ENCODE data around the gene MRPS12.
A peak's percentile ranks its signal among the peaks of the same experiment; 100 is the strongest.
"Not testable (repeated sequence)": the region's sequence is repeated elsewhere in the genome, so short reads cannot be mapped to it uniquely, and the experiment has no call there.

MRPS12 gene

DNA sequence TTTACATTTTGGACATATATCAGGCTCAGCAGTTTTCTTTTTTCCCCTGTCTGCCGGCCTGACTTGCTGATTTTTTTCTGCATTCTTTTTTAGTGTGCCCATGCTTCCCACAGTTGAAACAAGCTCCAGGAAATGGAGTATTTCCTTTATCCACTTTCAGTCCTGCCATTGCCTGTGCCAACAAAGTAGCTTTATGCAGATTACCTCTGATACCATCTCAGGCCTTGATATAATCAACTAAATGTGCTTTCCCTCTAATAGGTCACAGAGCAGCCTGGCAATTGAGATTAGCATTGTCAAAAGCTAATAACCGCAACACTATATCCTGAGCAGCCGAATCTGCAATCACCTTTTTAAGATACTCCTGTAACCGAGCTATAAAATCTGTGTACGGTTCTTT, 9.2 kb downstream of the MRPS12 start:
- no peak for DNase-seq (ENCODE audit: low read depth in 2 of 2)

DNA sequence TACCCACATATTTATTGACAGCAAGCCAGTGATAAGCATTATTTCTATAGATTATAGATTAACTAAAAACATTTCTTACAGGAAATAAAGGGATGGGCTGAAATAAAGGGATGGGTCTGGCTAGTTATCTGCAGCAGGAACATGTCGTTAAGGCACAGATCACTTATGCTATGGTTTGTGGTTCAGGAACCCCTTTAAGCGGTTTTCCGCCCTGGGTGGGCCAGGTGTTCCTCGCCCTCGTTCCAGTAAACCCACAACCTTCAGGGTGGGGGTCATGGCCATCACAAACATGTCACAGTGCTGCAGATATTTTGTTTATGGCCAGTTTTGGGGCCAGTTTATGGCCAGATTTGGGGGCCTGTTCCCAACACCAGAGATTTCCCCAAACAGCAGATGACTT, 10.7 kb downstream of the MRPS12 start:
- DNase-seq (ENCODE audit: low read depth in 2 of 2) = not testable (repeated sequence)

DNA sequence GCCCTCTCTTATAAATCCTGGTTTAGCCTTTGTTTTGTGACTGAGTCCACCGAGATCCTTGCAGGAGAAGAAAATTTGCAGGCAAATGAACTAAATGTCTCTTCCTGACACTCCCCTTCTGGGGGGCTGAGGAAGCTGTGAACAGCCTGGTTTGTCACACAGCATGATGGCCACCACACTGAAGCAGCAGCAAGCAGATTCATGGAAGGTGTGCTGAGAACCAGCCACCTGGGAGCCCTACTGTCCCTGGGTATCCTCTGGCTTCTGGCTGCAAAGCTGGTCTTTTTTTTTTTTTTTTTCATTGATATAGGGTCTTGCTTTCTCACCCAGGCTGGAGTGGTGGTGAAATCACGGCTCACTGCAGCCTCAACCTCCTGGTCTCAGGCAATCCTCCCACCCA, 11.2 kb downstream of the MRPS12 start:
- DNase-seq (ENCODE audit: low read depth in 2 of 2) = no peak

DNA sequence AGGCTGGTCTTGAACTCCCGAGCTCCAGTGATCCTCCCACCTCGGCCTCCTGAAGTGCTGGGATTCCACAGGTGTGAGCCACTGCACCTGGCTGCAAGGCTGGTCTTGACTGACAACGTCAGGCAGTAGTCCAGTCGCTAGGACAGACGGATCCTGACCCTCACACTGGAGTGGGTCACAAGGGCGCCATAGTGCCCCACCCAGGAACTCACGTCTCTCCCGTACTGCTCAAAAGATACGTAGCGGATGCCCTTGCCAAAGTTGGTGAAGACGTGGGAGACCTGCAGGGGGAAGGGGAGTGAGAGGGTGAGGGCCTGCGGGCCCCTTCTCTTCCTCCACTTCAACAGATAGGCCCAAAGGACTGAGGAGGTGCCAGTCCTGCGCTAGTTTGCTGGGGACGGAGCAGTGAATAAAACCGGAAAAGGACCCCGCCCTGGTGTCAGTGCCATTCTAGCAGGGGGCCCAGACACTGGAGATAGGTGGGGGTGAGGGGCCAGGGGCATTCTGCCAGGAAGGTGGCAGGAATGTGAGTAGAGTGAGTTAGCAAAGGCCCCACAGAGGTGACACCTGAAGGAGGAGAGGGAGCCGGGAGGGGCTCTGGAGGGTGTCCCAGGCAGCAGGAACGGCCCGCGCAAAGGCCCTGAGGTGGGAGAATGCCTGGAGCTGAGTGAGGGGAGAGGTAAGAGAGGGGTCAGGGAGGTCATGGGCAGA, 11.9 kb downstream of the MRPS12 start:
- no peak for DNase-seq (ENCODE audit: low read depth in 2 of 2)

DNA sequence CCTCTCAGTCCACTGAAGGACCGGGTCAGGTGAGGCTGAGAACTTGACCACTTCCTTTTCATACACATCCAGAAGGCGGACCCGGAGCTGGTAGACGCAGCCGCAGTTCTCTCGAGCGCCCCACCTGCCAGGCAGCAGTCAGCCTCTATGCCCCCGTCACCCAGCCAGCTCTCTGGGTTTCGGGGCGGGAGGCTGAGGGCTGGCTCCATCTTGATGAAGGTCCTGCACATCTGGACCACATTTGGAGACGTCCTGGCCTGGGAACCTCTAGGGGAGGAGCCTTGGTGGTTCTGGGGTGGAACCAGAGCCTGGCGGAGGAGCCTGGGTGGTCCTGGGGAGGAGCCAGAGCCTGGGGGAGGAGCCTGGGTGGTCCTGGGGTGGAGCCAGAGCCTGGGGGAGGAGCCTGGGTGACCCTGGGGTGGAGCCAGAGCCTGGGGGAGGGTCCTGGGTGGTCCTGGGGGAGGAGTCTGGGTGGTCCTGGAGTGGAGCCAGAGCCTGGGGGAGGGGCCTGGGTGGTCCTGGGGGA, 14.3 kb downstream of the MRPS12 start:
- DNase-seq (ENCODE audit: low read depth in 2 of 2) = no peak

DNA sequence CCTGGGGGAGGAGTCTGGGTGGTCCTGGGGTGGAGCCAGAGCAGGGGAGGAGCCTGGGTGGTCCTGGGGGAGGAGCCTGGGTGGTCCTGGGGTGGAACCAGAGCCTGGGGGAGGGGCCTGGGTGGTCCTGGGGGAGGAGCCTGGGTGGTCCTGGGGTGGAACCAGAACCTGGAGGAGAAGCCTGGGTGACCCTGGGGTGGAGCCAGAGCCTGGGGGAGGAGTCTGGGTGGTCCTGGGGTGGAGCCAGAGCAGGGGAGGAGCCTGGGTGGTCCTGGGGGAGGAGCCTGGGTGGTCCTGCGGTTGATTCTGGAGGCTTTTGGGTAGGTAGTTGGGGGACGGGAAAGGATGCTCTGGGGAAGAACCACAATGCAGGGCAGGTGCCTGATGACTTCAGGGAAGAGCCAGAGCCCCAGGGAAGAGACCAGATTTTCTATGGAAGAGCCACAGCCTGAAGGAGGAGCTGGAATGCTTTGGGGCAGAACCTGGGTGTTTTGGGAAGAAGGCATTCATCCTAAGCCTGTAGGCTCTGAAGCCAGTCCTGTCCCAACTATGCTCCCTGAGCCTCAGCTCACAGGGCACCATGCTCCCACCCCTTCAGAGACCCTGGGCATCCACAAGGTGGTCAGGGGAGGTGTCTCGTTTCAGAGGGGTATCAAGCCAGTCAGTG, 15.0 kb downstream of the MRPS12 start:
- DNase-seq (ENCODE audit: low read depth in 2 of 2) = no peak

DNA sequence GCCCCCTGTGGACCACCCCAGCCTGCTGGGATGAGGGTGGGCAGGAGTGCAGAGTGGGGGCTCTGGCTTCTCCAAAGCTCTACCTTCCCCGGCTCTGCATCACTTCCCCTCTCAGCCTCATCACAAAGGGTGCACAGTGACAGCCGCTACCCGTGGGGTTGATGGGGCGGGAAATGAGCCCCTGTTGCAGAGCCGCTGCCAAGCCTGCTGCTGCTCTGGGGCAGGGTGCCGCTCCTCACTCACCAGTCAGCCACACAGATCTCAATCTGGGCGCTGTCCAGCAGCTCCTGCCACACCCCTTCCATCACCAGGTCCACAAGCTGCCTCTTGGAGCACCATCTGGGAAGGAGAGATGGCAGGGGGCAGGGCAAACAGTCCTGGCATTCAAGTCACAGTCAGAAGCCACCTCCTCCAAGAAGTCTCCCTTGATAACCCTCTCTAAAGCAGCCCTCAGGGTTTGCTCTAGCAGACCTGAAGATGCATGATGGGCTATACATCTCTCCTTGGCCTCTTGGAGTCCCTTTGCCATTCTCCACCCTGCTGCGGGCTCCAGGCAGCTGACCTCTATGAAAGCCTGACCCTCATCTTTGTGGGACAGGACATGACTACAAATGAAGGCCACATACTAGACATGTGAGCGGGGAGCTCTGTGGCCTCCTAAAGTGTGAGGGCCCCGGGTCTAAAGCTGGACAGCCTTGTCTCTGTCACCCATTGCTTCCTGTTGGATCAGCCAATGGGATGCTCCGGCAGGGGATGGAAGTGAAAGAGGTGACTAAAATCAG, 15.7 kb downstream of the MRPS12 start:
- no peak for DNase-seq (ENCODE audit: low read depth in 2 of 2)

DNA sequence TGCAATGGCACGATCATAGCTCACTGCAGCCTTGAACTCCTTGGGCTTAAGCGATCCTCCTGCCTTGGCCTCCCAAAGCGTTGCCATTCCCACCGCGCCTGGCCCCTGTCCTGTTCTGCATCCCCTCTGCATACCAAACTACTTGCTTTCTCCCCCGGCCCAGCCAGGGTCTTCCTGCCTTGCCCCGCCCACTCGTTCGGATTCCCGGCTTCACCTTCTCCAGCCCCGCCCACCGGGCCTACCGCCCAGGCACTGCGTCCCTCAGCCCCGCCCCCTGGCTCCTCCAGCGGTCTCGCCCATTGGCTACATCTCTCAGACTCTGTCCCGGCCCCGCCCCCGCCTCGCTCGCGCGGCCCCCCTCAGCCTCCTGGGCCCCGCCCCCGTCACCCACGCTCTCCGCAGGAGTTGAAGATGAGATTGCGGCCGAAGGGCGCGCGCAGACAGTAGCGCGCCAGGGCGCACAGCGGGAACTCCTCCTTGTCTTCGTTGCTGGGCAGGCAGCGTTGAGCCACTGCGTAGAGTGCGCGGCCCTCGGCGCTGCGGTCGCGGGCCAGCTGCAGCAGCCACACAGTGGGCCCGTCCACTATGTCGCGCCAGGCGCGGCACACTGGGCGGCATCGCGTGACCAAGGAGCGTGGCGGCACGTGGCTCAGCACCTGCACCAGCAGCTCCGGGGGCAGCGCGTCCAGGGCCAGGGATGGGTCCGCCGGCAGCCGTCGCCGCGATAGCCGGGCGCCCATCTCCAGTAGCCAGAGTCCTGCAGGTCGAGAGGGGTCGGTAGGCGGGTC, 19.0 kb downstream of the MRPS12 start:
- DNase-seq (ENCODE audit: low read depth in 2 of 2) = peak; percentile 83 to 90

DNA sequence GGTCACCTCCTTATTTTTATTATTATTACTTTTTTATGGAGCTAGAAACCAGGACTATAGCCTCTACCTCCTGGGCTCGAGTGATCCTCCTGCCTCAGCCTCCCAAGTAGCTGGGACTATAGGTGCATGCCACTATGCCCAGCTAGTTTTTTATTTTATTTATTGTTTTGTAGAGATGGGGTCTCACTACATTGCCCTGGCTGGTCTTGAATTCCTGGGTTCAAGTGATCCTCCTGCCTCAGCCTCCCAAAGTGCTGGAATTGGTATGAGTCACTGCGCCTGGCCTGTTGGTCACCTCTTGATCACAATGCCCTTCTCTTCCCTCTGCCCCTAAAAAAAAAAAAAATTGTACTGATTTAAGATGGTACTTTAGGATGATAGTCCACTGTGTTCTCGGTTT, 20.4 kb downstream of the MRPS12 start:
- DNase-seq (ENCODE audit: low read depth in 2 of 2) = no peak

DNA sequence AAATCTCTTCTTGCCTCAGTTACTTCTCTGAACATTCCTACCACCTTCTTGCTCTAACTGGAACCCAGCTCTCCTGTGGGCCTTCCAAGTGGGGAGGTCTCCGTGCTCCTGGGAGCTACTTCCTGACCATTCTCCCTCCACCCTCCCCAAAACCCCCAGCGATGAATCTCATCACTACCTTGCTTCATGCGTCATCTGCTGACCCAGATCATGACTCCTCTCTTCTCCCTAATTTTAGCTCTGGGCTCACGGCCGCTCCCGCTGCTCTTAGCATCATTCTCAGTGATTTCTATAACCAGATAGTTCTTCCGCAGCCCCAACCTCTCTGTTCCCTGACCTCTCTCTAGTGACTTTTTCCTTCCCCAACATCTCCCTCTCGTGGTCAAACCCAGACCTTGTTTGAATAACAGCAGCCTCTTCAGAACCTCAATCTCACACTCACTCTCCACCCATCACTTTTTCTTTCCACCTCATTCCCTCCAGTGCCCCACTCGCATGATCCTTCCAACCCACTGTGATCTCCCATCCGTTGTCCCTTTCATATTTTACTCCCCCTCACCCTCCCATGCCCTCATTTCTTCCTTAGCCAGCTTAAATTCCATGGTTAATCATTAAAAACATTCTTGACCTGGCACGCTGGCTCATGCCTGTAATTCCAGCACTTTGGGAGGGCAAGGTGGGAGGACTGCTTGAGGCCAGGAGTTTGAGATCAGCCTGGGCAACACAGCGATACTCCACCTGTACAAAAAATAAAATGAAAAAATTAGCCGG, 21.8 kb downstream of the MRPS12 start:
- DNase-seq (ENCODE audit: low read depth in 2 of 2) = no peak

DNA sequence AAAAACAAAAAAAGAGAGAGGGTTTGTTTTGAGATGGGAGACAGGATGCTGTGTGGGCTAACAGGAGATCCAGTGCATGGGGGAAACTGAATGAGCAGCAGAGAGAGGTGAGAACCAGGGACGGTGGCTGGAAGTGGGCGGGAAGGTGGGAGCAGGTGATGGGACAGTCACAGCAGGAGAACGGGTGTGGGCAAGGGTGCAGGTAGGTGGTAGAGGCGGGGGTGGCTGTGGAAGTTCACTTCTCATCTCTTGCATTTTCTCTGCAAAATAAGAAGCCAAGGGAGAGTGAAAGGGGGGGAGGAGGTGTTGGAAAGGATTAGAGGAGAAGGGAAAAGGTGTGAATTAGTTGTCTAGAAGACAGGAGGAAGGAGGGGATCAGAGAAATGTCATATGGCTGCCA, 22.9 kb downstream of the MRPS12 start:
- no peak for DNase-seq (ENCODE audit: low read depth in 2 of 2)

DNA sequence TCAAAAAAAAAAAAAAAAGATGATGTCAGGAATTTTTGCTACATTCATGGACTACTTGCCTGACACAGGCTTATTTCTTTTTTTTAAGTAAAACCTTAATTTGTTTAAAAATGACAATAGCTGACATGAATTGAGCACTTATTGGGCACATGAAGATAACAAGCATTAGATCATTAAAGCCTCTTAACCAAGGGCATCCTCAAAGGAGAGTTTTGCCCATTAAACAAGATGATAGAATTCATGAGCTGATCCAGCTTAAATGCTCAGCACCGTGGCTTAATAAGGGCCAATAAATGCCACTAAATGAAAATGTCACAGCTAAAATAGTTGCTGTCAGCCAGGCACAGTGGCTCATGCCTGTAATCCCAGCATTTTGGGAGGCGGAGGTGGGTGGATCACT, 25.5 kb downstream of the MRPS12 start:
- no peak for DNase-seq (ENCODE audit: low read depth in 2 of 2)

DNA sequence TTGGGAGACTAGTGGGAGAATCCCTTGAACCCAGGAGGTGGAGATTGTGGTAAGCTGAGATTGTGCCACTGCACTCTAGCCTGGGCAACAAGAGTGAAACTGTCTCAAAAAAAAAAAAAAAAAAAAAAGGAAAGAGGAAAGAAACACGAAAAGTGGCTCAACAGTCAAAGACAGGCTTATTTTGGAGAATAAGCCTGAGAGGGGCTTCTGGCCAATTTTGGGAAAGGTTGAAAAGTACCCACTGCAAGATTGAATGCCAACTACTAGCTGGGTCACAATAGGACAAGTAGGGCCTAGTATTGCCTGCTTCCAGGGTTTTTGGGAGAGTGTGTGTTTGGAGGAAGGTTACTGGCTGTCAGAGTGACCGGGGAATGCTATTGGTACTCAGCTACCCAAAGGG, 27.6 kb downstream of the MRPS12 start:
- DNase-seq (ENCODE audit: low read depth in 2 of 2) = no peak

DNA sequence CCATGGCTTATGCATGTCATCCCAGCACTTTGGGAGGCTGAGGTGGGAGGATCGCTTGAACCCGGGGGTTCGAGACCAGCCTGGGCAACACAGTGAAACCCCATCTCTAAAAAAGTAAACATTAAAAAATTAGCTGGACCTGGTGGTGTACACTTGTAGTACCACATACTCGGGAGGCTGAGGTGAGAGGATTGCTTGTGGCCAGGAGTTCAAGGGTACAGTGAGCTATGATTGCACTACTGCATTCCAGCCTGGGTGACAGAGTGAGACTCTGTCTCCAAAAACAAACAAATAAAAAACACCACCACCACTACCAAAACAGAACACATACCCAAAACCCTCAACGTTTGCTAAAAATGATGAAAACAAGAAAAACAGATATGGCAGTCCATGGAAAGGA, 28.9 kb downstream of the MRPS12 start:
- no peak for DNase-seq (ENCODE audit: low read depth in 2 of 2)

DNA sequence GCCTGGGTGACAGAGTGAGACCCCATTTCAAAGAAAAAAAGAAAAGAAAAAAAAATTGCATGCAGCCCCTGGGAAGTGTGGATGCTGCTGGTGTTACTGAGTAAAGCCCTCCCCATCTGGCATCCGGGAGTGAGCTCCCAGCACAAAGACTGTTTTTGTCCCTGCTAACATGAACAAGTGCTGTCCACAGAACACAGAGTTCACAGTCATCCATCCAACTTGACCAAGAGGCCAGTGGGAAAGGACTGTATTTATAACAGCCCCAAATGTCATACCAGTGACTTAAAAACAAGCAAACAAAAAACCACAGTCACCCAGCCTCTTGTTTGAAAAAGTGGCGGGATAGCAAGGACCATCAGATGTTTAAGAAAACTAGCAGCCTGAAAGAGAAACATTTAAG, 34.0 kb downstream of the MRPS12 start:
- DNase-seq (ENCODE audit: low read depth in 2 of 2) = no peak

DNA sequence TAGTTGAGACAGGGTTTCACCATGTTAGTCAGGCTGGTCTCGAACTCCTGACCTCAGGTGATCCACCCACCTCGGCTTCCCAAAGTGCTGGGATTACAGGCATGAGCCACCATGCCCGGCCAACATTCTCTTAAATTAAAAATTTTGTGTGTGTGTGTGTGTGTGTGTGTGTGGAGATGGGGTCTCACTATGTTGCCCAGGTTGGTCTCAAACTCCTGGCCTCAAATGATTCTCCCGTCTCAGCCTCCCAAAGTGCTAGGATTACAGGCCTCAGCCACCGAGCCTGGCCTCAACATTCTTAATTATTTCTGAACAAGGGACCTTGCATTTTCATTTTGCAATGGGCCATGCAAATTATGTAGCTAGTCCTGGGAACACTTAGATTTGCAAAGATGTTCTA, 35.4 kb downstream of the MRPS12 start:
- not testable (repeated sequence) for DNase-seq (ENCODE audit: low read depth in 2 of 2)

DNA sequence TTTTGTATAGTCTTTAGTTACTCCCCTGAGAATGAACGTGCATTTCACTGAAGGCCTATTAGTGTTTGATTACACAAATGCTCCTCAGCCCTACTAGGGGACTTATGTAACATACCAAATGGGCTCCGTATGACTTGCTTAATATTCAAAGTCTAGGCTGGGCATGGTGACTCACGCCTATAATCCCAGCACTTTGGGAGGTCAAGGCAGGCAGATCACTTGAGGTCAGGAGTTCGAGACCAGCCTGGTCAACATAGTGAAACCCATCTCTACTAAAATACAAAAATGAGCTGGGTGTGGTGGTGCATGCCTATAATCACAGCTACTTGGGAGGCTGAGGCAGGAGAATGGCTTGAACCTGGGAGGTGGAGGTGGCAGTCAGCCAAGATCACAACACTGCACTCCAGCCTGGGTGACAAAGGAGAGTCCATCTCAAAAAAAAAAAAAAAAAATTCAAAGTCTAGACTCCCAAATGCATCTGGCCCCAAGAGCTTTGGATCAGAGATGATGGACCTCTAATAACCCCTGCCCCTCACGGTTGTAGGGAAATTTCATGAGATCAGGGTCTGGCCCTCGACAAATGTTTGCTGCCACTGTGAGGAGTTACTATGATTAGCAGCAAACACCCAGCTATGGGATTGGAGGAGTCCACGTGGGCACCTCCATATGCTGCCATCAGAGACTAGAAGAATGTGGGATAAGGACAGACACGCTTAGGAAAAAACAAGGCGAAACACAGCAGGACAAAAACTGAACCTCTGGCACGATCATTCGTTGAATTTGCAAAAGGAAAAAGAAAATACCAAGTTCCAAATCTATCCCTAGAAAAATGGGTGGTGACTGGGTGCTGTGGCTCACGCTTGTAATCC, 40.2 kb downstream of the MRPS12 start:
- DNase-seq (ENCODE audit: low read depth in 2 of 2) = no peak

DNA sequence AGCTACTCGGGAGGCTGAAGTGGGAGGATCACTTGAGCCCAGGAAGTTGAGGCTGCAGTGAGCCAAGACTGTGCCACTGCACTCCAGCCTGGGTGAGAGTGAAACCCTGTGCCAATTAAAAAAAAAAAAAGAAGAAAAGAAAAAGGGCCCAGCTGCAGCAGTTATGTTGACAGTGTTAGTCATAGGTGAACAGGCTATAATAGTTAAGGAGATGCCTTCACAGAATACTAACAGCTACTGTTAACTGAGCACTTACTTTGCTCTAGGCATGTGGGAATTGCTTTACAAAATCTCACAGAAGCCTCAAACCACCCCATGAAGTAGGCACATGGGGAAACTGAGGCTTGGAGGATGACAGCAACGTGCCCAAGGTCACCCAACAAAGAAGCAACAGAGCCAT, 40.9 kb downstream of the MRPS12 start:
- no peak for DNase-seq (ENCODE audit: low read depth in 2 of 2)

DNA sequence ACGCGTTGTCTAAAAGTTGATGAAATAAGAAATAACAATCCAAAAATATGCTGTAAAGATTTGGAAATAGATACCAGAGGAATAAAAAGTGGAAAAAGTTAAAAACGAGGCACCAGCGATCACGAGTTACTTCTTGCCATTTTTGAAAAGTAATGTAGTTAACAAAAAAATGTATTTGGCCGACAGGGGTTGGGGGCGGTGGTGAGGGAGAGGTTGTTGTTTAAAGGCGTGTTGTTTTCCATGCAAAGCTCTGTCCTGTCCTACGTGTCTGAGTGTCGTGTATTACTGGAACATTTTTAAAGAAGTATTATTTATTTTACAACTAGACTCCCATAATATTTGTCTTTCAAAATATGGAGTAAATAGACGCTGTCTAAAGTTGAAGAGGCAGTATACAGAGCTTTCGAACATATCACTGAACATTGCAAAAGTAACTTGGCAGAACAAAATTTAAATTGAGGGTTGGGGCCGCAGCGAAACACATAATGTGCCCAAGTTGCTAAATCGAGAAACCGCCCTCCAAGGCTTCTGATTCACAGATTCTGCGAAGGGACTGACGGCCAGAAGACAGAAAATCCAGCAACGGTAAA, 44.0 kb downstream of the MRPS12 start:
- DNase-seq (ENCODE audit: low read depth in 2 of 2) = no peak
